OCI-LY1 (cell line): ENCODE results near the gene HIVEP2.

Experiments
- H2AFZ ChIP-seq: fragments of 200-600 bp; sonication (generic), shearing (Covaris generic); 2 replicates; pipeline ENCODE4 v1.6.0; 2014; ENCODE audit warnings: antibody characterized with exemption, mild to moderate bottlenecking, low read length
- H3F3A ChIP-seq: fragments of 200-600 bp; sonication (generic), shearing (Covaris generic); 2 replicates; pipeline ENCODE4 v1.6.0; 2014; ENCODE audit warnings: mild to moderate bottlenecking, antibody characterized with exemption, low read length, moderate library complexity; ENCODE audit not compliant: insufficient read depth
- H3K27ac ChIP-seq: fragments of 200-600 bp; sonication (generic); 2 replicates; pipeline ENCODE4 v1.5.1; 2014; ENCODE audit warnings: low read length, mixed run types, mild to moderate bottlenecking, low read depth; ENCODE audit not compliant: poor library complexity, severe bottlenecking
- H3K27me3 ChIP-seq: fragments of 200-600 bp; sonication (generic); 2 replicates; pipeline ENCODE4 v1.6.0; 2014; ENCODE audit warnings: antibody characterized with exemption, mild to moderate bottlenecking, low read length, moderate library complexity; ENCODE audit not compliant: insufficient read depth
- H3K36me3 ChIP-seq: fragments of 200-600 bp; sonication (generic); 2 replicates; pipeline ENCODE4 v1.6.1; 2014; ENCODE audit warnings: mild to moderate bottlenecking, antibody characterized with exemption, low read length, moderate library complexity, mixed read lengths; ENCODE audit not compliant: insufficient read depth
- H3K4me1 ChIP-seq: fragments of 200-600 bp; sonication (generic); 2 replicates; pipeline ENCODE4 v1.5.1; 2014; ENCODE audit warnings: mild to moderate bottlenecking, low read length, moderate library complexity; ENCODE audit not compliant: insufficient read depth, severe bottlenecking
- H3K4me2 ChIP-seq: fragments of 200-600 bp; sonication (generic), shearing (Covaris generic); 2 replicates; pipeline ENCODE4 v1.6.1; 2014; ENCODE audit warnings: low read length
- H3K4me3 ChIP-seq: fragments of 200-600 bp; sonication (generic); 2 replicates; pipeline ENCODE4 v1.5.1; 2014; ENCODE audit warnings: low read length, low read depth, mild to moderate bottlenecking, mixed read lengths; ENCODE audit not compliant: poor library complexity, severe bottlenecking
- H3K79me2 ChIP-seq: fragments of 200-600 bp; shearing (Covaris generic); 2 replicates; pipeline ENCODE4 v1.6.1; 2016; ENCODE audit warnings: mixed run types, low read length, mixed read lengths; ENCODE audit not compliant: insufficient read depth
- H3K9ac ChIP-seq: fragments of 200-600 bp; sonication (generic), shearing (Covaris generic); 2 replicates; pipeline ENCODE4 v1.6.1; 2014; ENCODE audit warnings: mild to moderate bottlenecking, low read length, mixed read lengths
- H3K9me2 ChIP-seq: fragments of 200-600 bp; sonication (generic), shearing (Covaris generic); 2 replicates; pipeline ENCODE4 v1.6.1; 2014; ENCODE audit warnings: low read depth, mild to moderate bottlenecking, low read length, mixed read lengths
- H3K9me3 ChIP-seq: fragments of 200-600 bp; shearing (Covaris generic); 2 replicates; pipeline ENCODE4 v1.6.1; 2014; ENCODE audit warnings: low read length, mixed read lengths
- H4K20me1 ChIP-seq: fragments of 200-600 bp; sonication (generic), shearing (Covaris generic); 2 replicates; pipeline ENCODE4 v1.6.0; 2016; ENCODE audit warnings: mild to moderate bottlenecking, low read length; ENCODE audit not compliant: insufficient read depth
- EZH2 ChIP-seq: fragments of 200-600 bp; sonication (generic), shearing (Covaris generic); IDR thresholded peaks from 2 replicates; pipeline ENCODE4 v1.8.0; 2017; ENCODE audit warnings: borderline replicate concordance, mixed run types, mild to moderate bottlenecking, antibody characterized with exemption, low read length, moderate library complexity, mixed read lengths
- TF ChIP-seq, protein P1 (sequence below): fragments of 200-600 bp; sonication (generic), shearing (Covaris generic); IDR thresholded peaks from 2 replicates; pipeline ENCODE4 v1.5.1; 2017; ENCODE audit warnings: mild to moderate bottlenecking, antibody characterized with exemption, low read length, moderate library complexity, mixed read lengths

Gene HIVEP2

DNA sequence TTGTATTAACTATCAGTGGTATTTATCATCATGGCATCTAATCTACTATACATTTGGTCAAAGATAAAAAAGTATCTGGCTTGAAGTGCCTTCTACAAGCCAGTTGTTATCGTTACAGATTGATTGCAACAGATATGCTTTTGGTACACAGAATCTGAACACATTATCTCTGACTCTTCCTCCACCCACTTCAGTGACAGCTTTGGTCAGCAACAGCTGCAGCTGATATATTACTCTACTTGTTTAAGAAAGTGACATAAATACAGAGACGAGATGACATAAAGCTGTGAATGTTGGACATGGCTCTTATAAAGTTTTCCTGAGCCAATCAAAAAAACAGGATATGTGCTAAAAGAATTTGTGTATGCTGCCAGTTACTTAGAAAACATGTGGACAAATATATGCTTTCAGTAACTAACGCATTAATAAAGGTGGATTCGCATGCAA lies 77.6 kb downstream of the HIVEP2 start:
- no peak overlapping the region for H3K9ac ChIP-seq
- H3K4me1 ChIP-seq: peaks cover 56% of the 10 kb centered on the region
- no peaks in the 10 kb centered on the region; the same call in 1 of the 2 replicates for H3F3A ChIP-seq
- peak overlapping the region; percentile 45; the same call in 1 of the 2 replicates for H3K4me2 ChIP-seq
- no peaks in the 10 kb centered on the region for H3K27me3 ChIP-seq
- no peaks in the 10 kb centered on the region for H3K36me3 ChIP-seq
- H3K9me3 ChIP-seq: no peaks in the 10 kb centered on the region
- H4K20me1 ChIP-seq: no peaks in the 10 kb centered on the region
- H3K27ac ChIP-seq: no peak overlapping the region
- H3K9me2 ChIP-seq: no peaks in the 10 kb centered on the region
- H3K79me2 ChIP-seq: peaks cover 53% of the 10 kb centered on the region
- TF ChIP-seq, protein P1, sequence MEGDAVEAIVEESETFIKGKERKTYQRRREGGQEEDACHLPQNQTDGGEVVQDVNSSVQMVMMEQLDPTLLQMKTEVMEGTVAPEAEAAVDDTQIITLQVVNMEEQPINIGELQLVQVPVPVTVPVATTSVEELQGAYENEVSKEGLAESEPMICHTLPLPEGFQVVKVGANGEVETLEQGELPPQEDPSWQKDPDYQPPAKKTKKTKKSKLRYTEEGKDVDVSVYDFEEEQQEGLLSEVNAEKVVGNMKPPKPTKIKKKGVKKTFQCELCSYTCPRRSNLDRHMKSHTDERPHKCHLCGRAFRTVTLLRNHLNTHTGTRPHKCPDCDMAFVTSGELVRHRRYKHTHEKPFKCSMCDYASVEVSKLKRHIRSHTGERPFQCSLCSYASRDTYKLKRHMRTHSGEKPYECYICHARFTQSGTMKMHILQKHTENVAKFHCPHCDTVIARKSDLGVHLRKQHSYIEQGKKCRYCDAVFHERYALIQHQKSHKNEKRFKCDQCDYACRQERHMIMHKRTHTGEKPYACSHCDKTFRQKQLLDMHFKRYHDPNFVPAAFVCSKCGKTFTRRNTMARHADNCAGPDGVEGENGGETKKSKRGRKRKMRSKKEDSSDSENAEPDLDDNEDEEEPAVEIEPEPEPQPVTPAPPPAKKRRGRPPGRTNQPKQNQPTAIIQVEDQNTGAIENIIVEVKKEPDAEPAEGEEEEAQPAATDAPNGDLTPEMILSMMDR: no peak
- TF ChIP-seq EZH2: no peak
- H3K4me3 ChIP-seq: no peak overlapping the region
- no peak overlapping the region for H2AFZ ChIP-seq

DNA sequence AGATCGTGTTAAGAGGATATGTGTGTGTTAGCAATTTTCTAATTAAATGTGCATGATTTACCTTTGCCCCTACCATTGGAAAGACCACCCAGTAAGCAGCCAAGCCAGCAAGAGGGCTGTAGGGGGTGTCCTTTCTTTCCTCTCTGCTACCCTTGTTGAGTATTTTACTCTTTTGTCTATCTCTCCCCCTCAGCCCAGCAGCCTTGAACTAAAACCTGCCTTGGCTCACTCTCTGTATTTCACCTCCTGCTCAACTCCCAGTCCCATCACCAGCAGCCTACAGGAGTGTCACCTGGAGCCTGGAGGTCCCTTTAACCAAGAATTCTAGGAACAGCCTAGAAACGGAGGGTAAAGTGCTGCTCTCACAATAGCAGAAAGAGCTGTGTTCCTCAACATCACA lies 81.0 kb downstream of the HIVEP2 start:
- peaks cover 66% of the 10 kb centered on the region for H3K4me1 ChIP-seq
- H3F3A ChIP-seq: no peaks in the 10 kb centered on the region; the same call in 1 of the 2 replicates
- H4K20me1 ChIP-seq: no peaks in the 10 kb centered on the region
- H3K4me2 ChIP-seq: no peak overlapping the region
- no peaks in the 10 kb centered on the region for H3K27me3 ChIP-seq
- H3K9me2 ChIP-seq: no peaks in the 10 kb centered on the region
- peak overlapping the region; percentile 16 for H3K27ac ChIP-seq
- 0 out of 2 replicates have a peak, but pooled peaks cover 5% of the 10 kb centered on the region for H3K36me3 ChIP-seq
- no peak for TF ChIP-seq EZH2
- H3K4me3 ChIP-seq: no peak overlapping the region
- peaks cover 29% of the 10 kb centered on the region for H3K79me2 ChIP-seq
- H2AFZ ChIP-seq: no peak overlapping the region
- H3K9me3 ChIP-seq: no peaks in the 10 kb centered on the region
- no peak overlapping the region for H3K9ac ChIP-seq

DNA sequence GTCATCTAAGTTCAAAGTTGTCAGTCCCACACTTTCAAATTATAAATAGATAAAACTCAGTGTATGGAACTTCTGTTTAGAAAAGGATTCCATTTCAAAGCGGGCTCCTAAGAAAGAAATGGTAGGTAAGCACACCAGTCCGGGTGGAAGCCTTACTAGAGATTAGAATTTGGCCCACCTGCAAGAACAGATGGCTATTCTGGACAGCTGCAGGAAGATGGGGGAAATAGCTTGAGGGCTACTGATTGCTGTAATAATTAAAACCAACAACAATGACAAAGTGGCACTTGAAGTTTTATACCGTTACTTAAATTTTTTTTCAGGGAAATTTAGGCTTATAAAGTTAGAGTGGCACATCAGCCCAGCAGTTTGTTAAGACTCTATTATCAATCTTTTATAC lies 83.3 kb downstream of the HIVEP2 start:
- H3K9ac ChIP-seq: no peak overlapping the region
- no peaks in the 10 kb centered on the region for H3K9me3 ChIP-seq
- no peak overlapping the region for H2AFZ ChIP-seq
- H3K27ac ChIP-seq: peak overlapping the region; percentile 65
- peaks cover 15% of the 10 kb centered on the region; the same call in 1 of the 2 replicates for H3K79me2 ChIP-seq
- H3K36me3 ChIP-seq: 0 out of 2 replicates have a peak, but pooled peaks cover 5% of the 10 kb centered on the region
- no peaks in the 10 kb centered on the region for H3K9me2 ChIP-seq
- H3K4me3 ChIP-seq: no peak overlapping the region
- peak overlapping the region; percentile 22; the same call in 1 of the 2 replicates for H3K4me2 ChIP-seq
- no peaks in the 10 kb centered on the region for H3K27me3 ChIP-seq
- no peaks in the 10 kb centered on the region for H4K20me1 ChIP-seq
- H3F3A ChIP-seq: no peaks in the 10 kb centered on the region; the same call in 1 of the 2 replicates
- peaks cover 66% of the 10 kb centered on the region for H3K4me1 ChIP-seq
- TF ChIP-seq, protein P1: no peak
- TF ChIP-seq EZH2: no peak

DNA sequence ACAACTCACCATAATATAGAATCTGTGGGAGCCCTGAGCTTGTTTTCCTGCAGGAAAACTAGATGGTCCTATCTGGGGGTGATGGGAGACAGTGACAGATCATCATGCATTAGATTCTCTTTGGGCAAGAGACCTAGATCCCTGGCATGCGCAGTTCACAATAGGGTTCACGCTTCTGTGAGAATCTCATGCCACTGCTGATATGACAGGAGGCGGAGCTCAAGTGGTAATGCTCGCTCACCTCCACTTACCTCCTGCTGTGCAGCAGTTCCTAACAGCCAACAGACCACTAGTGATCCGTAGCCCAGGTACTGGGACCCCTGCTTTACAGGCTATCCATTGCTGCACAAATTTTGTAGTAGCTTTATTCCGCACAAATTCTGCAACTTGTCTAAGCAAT lies 84.5 kb downstream of the HIVEP2 start:
- Histone ChIP-seq H3K27ac (peak overlapping the region; percentile 65), H3K79me2 (peaks cover 15% of the 10 kb centered on the region), H3K27me3 (no peaks in the 10 kb centered on the region), H3K4me3 (no peak overlapping the region), H3K9me2 (no peaks in the 10 kb centered on the region), H3K9ac (no peak overlapping the region; the same call in 1 of the 2 replicates), H3K36me3 (0 out of 2 replicates have a peak, but pooled peaks cover 5% of the 10 kb centered on the region), H2AFZ (no peak overlapping the region), H3K9me3 (no peaks in the 10 kb centered on the region), H3F3A (no peaks in the 10 kb centered on the region; the same call in 1 of the 2 replicates), H3K4me1 (peaks cover 66% of the 10 kb centered on the region), H4K20me1 (no peaks in the 10 kb centered on the region), H3K4me2 (no peak overlapping the region)
- TF ChIP-seq, protein P1: no peak
- no peak for TF ChIP-seq EZH2
